GM23338 (cell line): Measurements from ENCODE around the gene EYS.

Experiments used
- CREB1 ChIP-seq: fragments of 250-450 bp; sonication (Bioruptor Pico); IDR thresholded peaks from 2 replicates; pipeline ENCODE4 v1.5.0; 2020; ENCODE audit warnings: low read depth, mild to moderate bottlenecking, moderate library complexity
- ETS1 ChIP-seq: IDR thresholded peaks from 2 replicates; pipeline ENCODE4 v1.6.1; 2016; ENCODE audit warnings: antibody characterized with exemption
- EZH2 ChIP-seq: fragments of 200-600 bp; sonication (generic); IDR thresholded peaks from one replicate; pipeline ENCODE4 v1.8.0; 2017; ENCODE audit warnings: antibody characterized with exemption, mild to moderate bottlenecking, low read depth; ENCODE audit not compliant: unreplicated experiment
- EZH2phosphoT487 ChIP-seq: fragments of 200-600 bp; sonication (generic); IDR thresholded peaks from one replicate; pipeline ENCODE4 v1.8.1; 2018; ENCODE audit warnings: antibody characterized with exemption; ENCODE audit not compliant: unreplicated experiment
- JUNB ChIP-seq: IDR thresholded peaks from one replicate; pipeline ENCODE4 v1.6.1; 2016; ENCODE audit warnings: antibody characterized with exemption; ENCODE audit not compliant: unreplicated experiment
- NANOG ChIP-seq: IDR thresholded peaks from 2 replicates; pipeline ENCODE4 v1.6.1; 2016; ENCODE audit warnings: antibody characterized with exemption, borderline replicate concordance
- POLR2AphosphoS5 ChIP-seq: IDR thresholded peaks from 2 replicates; pipeline ENCODE4 v1.6.1; 2016; ENCODE audit warnings: antibody characterized with exemption, low read depth
- REST ChIP-seq: IDR thresholded peaks from one replicate; pipeline ENCODE4 v1.6.1; 2018; ENCODE audit warnings: antibody characterized with exemption; ENCODE audit not compliant: unreplicated experiment
- STAT1 ChIP-seq: IDR thresholded peaks from one replicate; pipeline ENCODE4 v1.6.1; 2016; ENCODE audit warnings: antibody characterized with exemption; ENCODE audit not compliant: unreplicated experiment
- ZNF114 ChIP-seq: fragments of 250-450 bp; sonication (Bioruptor Pico); IDR thresholded peaks from 2 replicates; pipeline ENCODE4 v1.5.0; 2020; ENCODE audit warnings: mild to moderate bottlenecking, moderate library complexity
- ZNF331 ChIP-seq: fragments of 250-450 bp; sonication (Bioruptor Pico); IDR thresholded peaks from 2 replicates; pipeline ENCODE4 v1.5.0; 2020; ENCODE audit warnings: low read depth, mild to moderate bottlenecking, moderate library complexity
- TF ChIP-seq, protein P1 (sequence below), 2 experiments: fragments of 200-600 bp in 1 of 2; sonication (generic) in 1 of 2; conservative IDR thresholded peaks; 2 replicates each; pipeline versions ENCODE4 v1.5.1 to v1.6.1; 2016 to 2017; ENCODE audit warnings: antibody characterized with exemption in 2 of 2, low read depth in 2 of 2, mild to moderate bottlenecking in 2 of 2, moderate library complexity in 1 of 2

- no peak for TF ChIP-seq EZH2
- TF ChIP-seq, protein P1, sequence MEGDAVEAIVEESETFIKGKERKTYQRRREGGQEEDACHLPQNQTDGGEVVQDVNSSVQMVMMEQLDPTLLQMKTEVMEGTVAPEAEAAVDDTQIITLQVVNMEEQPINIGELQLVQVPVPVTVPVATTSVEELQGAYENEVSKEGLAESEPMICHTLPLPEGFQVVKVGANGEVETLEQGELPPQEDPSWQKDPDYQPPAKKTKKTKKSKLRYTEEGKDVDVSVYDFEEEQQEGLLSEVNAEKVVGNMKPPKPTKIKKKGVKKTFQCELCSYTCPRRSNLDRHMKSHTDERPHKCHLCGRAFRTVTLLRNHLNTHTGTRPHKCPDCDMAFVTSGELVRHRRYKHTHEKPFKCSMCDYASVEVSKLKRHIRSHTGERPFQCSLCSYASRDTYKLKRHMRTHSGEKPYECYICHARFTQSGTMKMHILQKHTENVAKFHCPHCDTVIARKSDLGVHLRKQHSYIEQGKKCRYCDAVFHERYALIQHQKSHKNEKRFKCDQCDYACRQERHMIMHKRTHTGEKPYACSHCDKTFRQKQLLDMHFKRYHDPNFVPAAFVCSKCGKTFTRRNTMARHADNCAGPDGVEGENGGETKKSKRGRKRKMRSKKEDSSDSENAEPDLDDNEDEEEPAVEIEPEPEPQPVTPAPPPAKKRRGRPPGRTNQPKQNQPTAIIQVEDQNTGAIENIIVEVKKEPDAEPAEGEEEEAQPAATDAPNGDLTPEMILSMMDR (conservative IDR thresholded peaks at IDR 0.05; ENCODE audit: low read depth in 2 of 2), result no peak
- TF ChIP-seq REST, result no peak
- TF ChIP-seq POLR2AphosphoS5, result no peak
- TF ChIP-seq EZH2phosphoT487, result no peak
- no peak for TF ChIP-seq CREB1
- TF ChIP-seq JUNB, result no peak
- no peak for TF ChIP-seq ZNF331 (CRISPR knock-in tag)
- TF ChIP-seq STAT1, result no peak
- no peak for TF ChIP-seq ETS1
- no peak for TF ChIP-seq NANOG
- no peak for TF ChIP-seq ZNF114
Observed at GRCh38 chr6:64712606-64713005, 994.4 kb downstream of the EYS start.
